ENCODE results near the gene PTPRN2.

DNA sequence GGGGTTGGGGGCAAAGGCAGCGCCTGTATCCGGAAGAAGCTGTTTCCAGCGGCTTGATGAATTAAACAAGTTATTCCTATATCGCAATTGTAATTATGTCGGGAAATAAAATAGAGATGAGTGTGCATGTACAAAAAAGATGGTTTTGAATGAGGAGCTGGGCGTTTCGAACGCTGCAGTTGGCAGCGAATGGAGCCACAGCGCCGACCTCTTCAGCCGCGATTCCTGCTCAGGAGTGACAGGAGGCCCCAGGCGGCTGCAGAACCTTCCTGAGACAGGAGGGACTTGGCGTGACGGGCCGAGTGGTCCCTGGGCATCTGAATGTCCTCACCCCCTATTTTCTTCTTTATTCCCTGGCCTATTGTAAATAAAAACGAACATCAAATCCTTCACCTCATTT lies 1065.9 kb downstream of the PTPRN2 start:
- TF ChIP-seq, protein P1, sequence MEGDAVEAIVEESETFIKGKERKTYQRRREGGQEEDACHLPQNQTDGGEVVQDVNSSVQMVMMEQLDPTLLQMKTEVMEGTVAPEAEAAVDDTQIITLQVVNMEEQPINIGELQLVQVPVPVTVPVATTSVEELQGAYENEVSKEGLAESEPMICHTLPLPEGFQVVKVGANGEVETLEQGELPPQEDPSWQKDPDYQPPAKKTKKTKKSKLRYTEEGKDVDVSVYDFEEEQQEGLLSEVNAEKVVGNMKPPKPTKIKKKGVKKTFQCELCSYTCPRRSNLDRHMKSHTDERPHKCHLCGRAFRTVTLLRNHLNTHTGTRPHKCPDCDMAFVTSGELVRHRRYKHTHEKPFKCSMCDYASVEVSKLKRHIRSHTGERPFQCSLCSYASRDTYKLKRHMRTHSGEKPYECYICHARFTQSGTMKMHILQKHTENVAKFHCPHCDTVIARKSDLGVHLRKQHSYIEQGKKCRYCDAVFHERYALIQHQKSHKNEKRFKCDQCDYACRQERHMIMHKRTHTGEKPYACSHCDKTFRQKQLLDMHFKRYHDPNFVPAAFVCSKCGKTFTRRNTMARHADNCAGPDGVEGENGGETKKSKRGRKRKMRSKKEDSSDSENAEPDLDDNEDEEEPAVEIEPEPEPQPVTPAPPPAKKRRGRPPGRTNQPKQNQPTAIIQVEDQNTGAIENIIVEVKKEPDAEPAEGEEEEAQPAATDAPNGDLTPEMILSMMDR (IDR thresholded peaks at IDR 0.05; ENCODE audit: low read depth, low read length), result no peak
- TF ChIP-seq, protein P2, sequence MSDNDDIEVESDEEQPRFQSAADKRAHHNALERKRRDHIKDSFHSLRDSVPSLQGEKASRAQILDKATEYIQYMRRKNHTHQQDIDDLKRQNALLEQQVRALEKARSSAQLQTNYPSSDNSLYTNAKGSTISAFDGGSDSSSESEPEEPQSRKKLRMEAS (IDR thresholded peaks at IDR 0.05; ENCODE audit: low read depth, low read length), result no peak
- TF ChIP-seq POLR2A (IDR thresholded peaks at IDR 0.05; ENCODE audit: extremely low read depth, insufficient read length) (no peak), MYC (IDR thresholded peaks at IDR 0.05; ENCODE audit: low read depth, low read length) (no peak)
